ENCODE measurements around the gene ALCAM.
A peak's percentile ranks its signal among the peaks of the same experiment; 100 is the strongest.

The ALCAM gene

DNA sequence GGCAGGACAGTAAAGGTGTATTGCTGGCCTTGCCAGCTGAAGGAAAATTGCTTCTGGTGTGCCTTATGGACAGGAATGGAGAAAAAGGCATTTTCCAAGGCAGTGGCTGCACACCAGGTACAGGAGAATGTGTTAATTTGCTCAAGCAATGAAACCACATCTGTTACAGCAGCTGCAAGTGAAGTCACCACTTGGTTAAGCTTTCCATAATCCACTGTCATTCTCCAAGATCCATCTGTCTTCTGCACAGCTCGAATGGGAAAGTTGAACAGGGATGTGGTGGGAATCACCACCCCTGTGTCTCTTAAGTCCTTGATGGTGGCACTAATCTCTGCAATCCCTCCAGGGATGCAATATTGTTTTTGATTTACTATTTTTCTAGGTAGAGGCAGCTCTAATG is 236.8 kb downstream of the ALCAM start:
- peak; percentile 97 for DNase-seq

DNA sequence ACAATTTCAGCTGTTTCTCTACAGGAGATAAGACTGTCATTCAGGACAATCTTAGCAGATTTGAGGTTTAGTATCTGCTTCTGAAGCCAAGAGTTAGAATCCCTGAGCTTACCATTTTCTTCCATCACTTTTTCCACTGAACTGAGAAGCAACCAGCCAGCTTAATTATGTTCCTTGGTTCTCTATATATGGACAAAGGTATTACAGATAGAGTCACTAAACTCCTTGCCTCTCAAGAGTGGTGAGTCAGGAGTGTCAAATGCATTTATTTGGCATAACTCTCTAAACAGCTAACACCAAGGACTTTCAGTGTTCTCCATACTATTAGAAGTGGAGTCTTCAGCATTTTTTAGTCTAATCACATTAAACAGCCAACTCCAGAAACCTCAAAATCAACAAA is 239.3 kb downstream of the ALCAM start:
- DNase-seq: no peak

DNA sequence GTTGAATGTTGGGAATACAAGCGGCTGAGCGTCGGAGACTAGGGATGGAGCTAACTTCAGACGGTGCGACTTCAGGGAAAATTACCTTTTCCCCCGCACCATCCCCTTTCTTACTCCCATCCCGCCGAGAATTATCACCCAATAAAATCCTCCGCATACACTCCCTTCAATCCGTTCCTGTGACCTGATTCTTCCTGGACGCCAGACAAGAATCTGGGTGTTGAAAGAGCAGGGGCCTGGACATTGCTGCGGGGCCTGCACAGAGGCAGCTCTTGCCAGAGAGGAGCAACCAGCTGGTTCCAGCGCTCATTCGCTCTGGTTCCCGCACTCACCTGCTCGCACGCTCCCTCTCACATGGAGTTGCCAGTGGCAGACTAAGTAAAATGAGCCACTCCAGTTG is 241.9 kb downstream of the ALCAM start:
- no peak for DNase-seq

DNA sequence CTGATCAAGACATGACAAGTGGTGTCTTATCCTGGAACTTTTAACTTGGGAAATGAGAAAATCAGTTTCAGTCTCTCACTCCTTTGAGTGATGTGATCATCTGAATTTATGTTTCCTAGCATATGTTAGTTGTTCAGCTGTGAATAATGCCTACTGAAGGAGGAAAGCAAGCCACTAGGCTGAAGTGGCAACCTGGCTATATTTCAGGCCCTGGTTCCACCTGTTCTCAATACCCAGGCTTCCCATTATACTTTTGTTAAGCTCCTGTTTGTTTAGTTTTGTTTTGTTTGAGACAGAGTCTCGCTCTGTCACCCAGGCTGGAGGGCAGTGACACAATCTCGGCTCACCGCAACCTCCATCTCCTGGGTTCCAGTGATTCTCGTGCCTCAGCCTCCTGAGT is 243.8 kb downstream of the ALCAM start:
- DNase-seq: no peak

DNA sequence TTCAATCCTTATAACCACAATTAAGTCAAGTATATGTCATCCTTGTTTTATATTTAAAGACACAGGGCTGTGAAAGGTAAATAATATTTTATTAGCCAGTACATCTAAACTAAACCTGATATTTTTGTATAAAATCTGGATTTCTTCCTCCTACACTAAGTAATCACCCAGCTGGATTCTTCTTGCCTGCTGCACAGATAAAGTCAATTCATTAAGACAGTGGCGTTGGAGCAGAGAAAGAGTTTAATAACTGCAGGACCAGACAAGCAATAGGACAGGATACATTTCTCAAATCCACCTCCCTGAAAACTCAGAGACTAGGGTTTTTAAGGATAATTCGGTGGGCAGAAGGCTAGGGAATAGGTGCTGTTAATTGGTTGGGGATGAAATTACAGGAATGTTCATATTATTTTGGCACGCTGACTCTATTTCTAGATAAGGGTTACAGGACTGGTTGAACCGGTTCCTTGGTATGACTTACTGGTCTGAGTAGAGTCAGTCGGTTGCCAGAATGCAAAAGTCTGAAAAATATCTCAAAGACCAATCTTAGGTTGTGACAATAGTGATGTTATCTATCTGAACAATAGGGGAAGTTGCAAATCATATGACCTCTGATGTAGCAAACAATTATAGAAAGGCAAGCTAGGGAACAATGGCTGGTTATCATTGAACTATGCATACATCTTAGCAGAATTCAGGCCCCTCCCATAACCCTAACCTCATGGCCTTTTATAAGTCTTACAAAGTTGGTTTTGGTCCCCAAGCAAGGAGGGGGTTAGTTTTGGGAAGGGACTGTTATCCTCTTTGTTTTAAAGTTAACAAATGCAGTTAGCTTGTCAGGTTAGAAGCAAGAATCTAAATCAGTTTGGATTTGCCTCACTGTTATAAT is 244.8 kb downstream of the ALCAM start:
- DNase-seq: no peak

DNA sequence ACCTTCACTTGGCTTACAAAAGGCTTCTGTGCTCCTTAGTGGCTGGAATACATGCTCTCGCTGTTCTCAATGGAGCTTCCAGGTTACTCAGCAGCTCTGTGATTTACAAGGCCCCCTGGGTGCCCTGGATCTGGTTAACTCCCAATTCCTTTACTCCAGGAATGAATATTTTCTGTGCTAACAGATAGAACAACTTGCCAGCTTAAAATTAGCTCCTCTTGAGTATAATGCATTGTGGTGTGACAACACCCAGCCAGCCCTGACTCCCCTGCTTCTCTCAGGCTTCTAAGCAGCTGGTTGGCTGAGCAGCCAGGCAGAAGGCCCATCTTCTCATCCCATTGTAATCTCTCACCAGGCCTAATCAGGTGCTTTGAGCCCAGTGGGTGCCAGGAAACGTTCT is 246.4 kb downstream of the ALCAM start:
- DNase-seq: no peak

DNA sequence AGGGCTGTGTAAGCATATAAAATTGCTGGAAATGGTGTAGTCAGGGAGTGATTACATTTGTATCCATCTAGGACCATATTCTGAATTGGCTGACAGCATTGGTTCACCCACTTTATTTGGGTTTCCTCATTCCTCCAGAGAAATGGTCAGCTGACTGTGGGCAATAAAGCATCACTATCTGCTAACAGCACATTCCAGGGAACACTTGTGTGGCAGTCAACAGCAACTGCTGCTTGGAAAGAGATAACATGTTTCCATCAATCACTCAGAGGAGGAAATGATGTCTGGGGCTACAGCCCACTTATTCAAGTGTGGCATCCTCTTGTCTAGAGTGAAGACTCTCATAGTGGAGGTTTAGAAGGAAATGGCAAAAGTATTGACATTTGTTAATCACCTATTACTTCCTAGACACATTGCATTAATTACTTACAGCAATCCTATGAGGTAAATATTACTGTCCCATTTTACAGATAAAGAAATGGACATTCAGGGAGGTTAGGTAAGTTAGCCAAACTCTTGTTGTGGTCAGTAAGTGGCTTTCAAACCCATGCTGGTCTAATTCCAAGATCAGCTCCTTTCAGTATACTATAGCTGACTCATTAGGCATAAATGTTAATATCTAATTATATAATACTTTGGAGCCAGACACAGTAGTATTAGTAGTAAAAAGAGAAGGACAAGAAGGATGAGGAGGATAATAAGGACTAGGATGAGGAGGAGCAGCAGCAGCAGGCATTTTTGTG is 247.8 kb downstream of the ALCAM start:
- no peak for DNase-seq

DNA sequence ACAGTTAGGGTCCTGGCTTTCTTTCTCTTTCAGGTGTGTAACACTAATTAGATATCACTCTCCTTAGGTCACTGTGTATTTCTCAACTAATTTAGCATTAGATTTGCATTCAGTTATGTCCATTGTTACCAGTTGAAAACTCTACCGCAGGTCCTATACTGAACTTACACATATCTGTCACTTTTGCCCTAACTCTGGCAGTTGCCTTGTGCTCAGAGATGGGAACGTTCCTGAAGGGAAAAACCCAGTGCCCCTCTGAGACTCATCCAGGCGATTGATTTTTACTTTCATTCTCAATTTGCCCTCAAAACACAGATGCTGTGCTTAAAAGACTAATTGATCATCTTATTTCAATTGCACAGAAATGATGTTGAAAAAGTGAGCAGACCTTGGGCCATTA is 249.1 kb downstream of the ALCAM start:
- DNase-seq: no peak

DNA sequence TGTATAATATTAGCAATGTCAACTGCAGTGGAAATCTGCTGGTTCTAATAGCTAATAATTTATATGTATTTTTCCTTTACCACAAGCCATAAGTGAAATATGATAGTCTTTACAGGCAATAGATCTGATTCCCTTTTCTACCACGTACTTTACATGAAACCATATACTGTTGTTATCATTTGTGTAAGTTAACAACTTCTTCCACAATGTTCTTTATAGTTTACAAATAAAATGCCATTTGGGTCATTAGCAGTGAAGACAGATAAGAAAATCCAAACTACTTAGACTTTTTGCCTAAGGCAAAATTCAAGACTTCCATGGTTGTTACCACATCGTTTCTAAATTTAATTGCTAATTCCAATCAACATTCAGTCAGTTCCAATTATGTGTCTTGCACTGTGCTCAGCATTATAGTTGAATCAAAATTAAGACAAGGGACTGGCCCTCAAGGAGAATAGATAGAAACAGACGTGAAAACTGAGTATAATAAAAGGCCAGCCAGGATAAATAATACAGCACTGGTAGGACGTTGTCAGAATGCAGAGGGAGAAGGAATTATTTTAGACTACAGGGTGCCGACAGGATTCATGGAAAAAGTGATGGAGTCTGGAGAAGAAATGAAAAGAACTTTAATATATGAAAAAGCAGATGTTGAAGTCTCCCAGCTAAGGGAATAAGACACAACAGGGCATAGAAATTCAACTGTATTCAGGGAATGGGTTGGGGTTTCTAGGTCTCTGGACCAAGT is 249.8 kb downstream of the ALCAM start:
- no peak for DNase-seq

DNA sequence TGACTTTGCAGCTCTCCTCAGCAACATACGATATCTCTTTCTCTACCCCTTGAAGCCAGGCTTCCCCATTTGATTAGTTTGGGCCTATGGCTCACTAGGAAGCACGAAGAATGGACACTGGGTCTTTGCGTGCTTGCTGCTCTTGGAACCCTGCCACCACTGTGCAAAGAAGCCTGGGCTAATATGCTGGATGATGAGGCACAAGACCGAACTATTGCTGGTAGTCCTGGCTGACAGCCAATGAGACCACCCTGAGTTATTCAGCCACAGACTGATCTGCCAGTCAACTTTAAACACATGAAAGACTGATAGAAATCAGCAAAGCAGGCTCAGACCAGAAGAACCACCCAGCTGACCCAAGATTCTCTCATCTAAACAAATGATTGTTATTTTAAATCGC is 251.8 kb downstream of the ALCAM start:
- no peak for DNase-seq

DNA sequence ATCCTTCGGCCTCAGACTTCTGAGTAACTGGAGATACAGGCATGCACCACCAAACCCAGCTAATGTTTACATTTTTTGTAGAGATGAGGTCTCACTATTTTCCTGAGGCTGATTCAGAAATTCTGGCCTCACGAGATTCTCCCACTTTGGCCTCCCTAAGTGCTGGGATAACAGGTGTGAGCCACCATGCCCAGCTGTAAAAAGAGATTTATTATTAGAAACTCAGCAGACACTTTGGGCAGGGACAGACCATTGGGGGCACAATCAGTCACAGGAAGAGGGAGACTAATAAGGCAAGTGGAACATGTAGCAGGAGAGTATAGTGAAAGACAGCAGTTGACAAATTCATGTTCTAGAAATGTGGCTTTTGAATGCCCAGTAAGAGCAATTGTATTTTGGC is 252.9 kb downstream of the ALCAM start:
- no peak for DNase-seq

DNA sequence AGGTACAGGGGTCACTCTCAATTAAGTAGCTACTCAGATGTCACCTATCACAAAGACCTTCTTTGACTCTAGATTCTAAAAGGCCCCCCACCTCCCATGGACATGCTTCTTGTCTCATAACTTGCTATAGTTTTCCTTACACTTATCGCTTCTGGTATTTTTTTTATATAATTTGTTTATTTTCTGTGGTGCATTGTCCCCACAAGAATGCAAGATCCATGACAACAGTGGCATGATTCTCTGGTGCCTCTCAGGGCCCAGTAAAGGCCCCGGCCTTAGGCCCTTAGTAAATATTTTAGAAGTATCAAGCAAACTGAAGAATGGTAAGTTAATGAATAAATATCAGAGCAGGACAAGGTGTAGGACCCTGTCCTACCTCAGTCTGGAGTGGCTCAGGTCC is 253.5 kb downstream of the ALCAM start:
- DNase-seq: no peak

DNA sequence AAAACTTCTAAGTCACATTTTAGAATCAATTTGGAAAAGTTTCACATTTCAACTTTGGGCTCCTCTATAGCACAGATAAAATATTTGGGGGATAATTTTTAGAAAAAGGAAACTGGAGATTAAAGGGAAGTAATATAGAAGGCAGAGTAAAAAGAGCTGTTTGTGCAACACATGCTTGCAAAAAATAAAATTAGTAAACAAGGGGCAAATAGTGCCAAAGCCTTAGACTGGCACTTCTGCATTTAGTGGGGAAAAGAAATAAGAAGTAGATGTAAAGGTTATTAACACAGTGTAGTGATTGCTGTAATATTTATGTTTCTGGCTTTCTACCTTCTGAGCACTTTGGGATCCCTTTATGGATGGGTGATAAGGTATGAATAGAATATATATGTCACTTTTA is 255.5 kb downstream of the ALCAM start:
- no peak for DNase-seq

All from NCI-H524 treated with DMSO at 0.1 percent for 48 hours (cell line).